Activated T-cell treated with anti-CD3 and anti-CD28 coated beads, Interleukin-2, amount 50 U/mL, for 24 hours (primary cell): ENCODE measurements around the gene ANKS1B.

ENCODE experiments used
- DNase-seq: peaks from one replicate; pipeline ENCODE4 v3.0.0-alpha.2; 2020
- H3K27ac Mint-ChIP-seq: 2 replicates; pipeline ENCODE4 v1.8.0; 2020; ENCODE audit warnings: mild to moderate bottlenecking, mixed read lengths
- H3K27me3 Mint-ChIP-seq: 2 replicates; pipeline ENCODE4 v1.8.0; 2020; ENCODE audit warnings: mixed read lengths
- H3K36me3 Mint-ChIP-seq: 2 replicates; pipeline ENCODE4 v1.8.0; 2020; ENCODE audit warnings: low read depth, mixed read lengths
- H3K4me1 Mint-ChIP-seq: 2 replicates; pipeline ENCODE4 v1.8.0; 2020; ENCODE audit warnings: low read depth, mixed read lengths
- H3K4me3 Mint-ChIP-seq: 2 replicates; pipeline ENCODE4 v1.8.0; 2020; ENCODE audit warnings: mild to moderate bottlenecking, moderate library complexity, mixed read lengths
- H3K9me3 Mint-ChIP-seq: 2 replicates; pipeline ENCODE4 v1.8.0; 2020; ENCODE audit warnings: mixed read lengths

The ANKS1B gene

GRCh38 chr12:99454539-99455172 lies 530.1 kb downstream of the ANKS1B start:
- H3K27me3 Mint-ChIP-seq, result no peaks in the 10 kb centered on the region

GRCh38 chr12:99453836-99454538 lies 530.7 kb downstream of the ANKS1B start:
- H3K9me3 Mint-ChIP-seq, result peaks cover 22% of the 10 kb centered on the region
- DNase-seq, result no peak
- no peaks in the 10 kb centered on the region for H3K27me3 Mint-ChIP-seq

More at GRCh38 chr12:99454539-99455172, 530.1 kb downstream of the ANKS1B start:
- no peak overlapping the region for H3K4me3 Mint-ChIP-seq
- DNase-seq, result no peak
- no peaks in the 10 kb centered on the region for H3K36me3 Mint-ChIP-seq
- peaks cover 20% of the 10 kb centered on the region for H3K9me3 Mint-ChIP-seq
- H3K27ac Mint-ChIP-seq, result no peak overlapping the region
- H3K4me1 Mint-ChIP-seq, result no peaks in the 10 kb centered on the region

DNA sequence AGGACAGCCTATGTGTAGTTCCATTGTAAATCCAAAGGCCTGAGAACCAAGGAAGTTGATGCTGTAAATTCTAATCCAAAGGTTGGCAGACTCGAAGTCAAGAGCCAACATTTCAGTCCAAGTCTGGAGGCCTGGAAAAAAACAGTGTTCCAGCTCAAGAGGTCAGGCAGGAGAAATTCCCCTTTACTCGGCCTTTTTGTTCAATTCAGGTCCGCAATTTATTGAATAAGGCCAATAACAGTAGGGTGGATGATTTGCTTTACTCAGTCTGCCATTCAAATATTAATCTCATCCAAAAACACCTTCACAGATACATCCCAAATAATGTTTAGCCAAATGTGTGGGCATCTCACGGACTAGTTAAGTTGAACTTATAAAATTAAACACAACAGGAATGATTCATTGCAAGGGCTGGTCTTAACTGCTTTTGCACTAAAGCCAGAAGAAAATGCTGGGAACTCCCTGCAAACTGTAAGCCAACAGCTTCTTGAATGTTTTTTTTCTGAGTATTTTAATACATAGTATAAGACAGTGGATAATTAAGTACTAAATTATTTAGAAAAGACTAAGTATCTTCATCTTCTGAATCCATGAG lies 534.6 kb downstream of the ANKS1B start:
- no peak for DNase-seq
- no peaks in the 10 kb centered on the region for H3K36me3 Mint-ChIP-seq
- H3K27ac Mint-ChIP-seq, result no peak overlapping the region
- peaks cover 16% of the 10 kb centered on the region for H3K9me3 Mint-ChIP-seq
- H3K4me1 Mint-ChIP-seq, result no peaks in the 10 kb centered on the region
- H3K27me3 Mint-ChIP-seq, result no peaks in the 10 kb centered on the region
- no peak overlapping the region for H3K4me3 Mint-ChIP-seq

More at GRCh38 chr12:99453836-99454538, 530.7 kb downstream of the ANKS1B start:
- no peaks in the 10 kb centered on the region for H3K36me3 Mint-ChIP-seq
- no peak overlapping the region for H3K27ac Mint-ChIP-seq
- H3K4me3 Mint-ChIP-seq, result no peak overlapping the region
- no peaks in the 10 kb centered on the region for H3K4me1 Mint-ChIP-seq

- H3K4me3 Mint-ChIP-seq, result no peak overlapping the region
- H3K27ac Mint-ChIP-seq, result no peak overlapping the region
- no peak for DNase-seq
- peaks cover 13% of the 10 kb centered on the region for H3K9me3 Mint-ChIP-seq
- no peaks in the 10 kb centered on the region for H3K36me3 Mint-ChIP-seq
- H3K27me3 Mint-ChIP-seq, result no peaks in the 10 kb centered on the region
- H3K4me1 Mint-ChIP-seq, result no peaks in the 10 kb centered on the region
These were observed 539.8 kb downstream of the ANKS1B start for GRCh38 chr12:99444859-99445316.

DNA sequence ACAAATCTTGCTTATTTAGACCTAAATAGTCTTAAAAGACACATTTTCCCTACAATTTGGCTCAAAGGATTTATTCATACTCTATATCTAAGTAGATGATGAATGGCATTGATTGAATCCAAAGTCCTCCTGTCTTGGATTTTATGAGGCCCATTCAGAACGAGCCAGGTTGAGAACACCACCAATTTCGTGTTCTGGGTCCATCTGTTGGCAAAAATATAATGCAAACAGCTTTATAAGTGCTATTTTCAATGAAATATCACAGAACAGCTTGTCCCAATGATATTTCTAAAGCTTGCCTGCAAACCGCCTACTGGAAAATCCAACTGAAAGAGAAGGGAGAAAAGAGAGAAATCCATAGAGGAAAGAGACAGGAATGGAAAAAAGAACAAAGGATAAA lies 542.0 kb downstream of the ANKS1B start:
- Mint-ChIP-seq H3K9me3 (peaks cover 4% of the 10 kb centered on the region), H3K4me1 (no peaks in the 10 kb centered on the region), H3K27ac (no peak overlapping the region), H3K27me3 (no peaks in the 10 kb centered on the region), H3K4me3 (no peak overlapping the region), H3K36me3 (no peaks in the 10 kb centered on the region)
- no peak for DNase-seq

DNA sequence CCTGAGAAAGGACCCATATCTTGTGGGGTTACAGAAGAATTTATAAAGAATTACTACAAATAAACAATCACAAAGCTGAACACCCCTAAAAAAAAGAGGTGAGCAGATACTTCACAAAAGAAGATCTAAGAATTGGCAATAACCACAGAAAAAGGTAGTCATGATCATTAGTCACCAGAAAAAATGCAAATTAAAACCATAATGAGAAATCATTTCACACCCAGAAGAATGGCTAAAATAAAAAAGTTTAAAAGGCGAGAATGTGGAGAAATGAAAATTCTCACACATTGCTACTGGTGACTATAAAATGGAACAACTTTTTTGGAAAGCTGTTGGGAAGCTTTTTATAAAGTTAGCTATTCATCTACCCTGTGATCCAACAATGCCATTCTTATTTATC lies 545.3 kb downstream of the ANKS1B start:
- Mint-ChIP-seq H3K27ac (no peak overlapping the region), H3K27me3 (no peaks in the 10 kb centered on the region), H3K4me3 (no peak overlapping the region), H3K4me1 (no peaks in the 10 kb centered on the region), H3K9me3 (peaks cover 2% of the 10 kb centered on the region), H3K36me3 (no peaks in the 10 kb centered on the region)
- DNase-seq, result no peak

DNA sequence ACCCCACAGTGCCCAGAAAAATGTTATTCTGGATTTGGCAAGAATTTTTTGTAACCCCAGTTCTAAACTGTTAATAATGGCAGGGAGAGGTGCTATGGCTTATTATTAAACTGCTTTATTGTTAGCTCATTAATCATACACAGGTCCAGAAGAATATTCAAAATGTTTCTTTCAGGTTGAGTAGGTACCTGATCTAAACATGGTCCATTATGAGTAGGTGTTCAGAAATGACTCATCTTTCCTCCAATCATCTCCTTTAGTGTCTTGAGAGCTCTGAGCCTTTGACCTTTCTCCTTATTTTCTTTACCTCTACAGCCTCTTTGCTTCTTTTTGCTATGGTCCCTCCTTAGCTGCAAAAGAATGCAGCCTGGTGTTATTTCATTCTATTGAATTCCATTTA lies 548.2 kb downstream of the ANKS1B start:
- no peak for DNase-seq
- Mint-ChIP-seq H3K36me3 (no peaks in the 10 kb centered on the region), H3K4me1 (no peaks in the 10 kb centered on the region), H3K4me3 (no peak overlapping the region), H3K27ac (no peak overlapping the region), H3K9me3 (peaks cover 6% of the 10 kb centered on the region), H3K27me3 (no peaks in the 10 kb centered on the region)

- DNase-seq, result no peak
- Mint-ChIP-seq H3K4me1 (no peaks in the 10 kb centered on the region), H3K36me3 (no peaks in the 10 kb centered on the region), H3K9me3 (peaks cover 6% of the 10 kb centered on the region), H3K27me3 (no peaks in the 10 kb centered on the region), H3K4me3 (no peak overlapping the region), H3K27ac (no peak overlapping the region)
These were observed 549.5 kb downstream of the ANKS1B start for GRCh38 chr12:99435095-99435791.

DNA sequence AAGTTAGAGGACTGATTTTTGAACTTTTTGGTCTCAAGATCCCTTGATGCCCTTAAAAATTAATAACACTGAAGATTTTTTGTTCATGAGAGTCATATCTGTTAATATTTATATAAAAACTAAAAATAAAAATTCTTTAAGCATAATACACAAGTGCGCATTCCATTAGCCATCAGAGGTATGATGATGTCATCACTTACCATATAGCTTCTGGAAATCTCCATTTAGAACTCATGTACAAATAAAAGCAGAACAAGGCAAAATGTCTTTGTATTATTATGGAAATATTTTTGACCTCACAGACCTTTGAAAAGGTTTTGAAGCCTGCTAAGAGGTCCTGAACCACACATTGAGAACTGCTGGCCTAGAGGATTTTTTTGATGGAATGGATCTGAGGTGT lies 551.6 kb downstream of the ANKS1B start:
- Mint-ChIP-seq H3K27ac (no peak overlapping the region), H3K9me3 (peaks cover 4% of the 10 kb centered on the region), H3K4me1 (no peaks in the 10 kb centered on the region), H3K4me3 (no peak overlapping the region), H3K36me3 (no peaks in the 10 kb centered on the region), H3K27me3 (no peaks in the 10 kb centered on the region)
- DNase-seq, result no peak

DNA sequence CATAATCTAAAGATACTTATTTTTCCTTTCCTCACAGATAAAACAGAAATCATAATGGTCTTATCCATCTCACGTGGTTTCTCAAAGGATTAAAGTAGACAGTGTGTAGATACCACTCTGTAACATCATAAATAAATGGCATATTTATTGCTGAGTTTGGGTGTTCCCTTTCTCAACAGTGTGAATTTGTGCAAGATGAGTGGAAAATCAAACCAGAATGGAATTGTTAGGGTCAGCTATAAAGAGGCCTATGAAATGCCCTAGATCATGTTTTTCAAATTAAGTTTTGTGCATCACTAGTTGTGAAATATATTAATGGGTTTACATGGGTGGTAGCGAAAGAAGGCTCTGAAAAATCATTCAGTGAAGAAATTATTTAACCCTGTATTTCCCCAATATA lies 553.5 kb downstream of the ANKS1B start:
- no peak overlapping the region for H3K4me3 Mint-ChIP-seq
- no peaks in the 10 kb centered on the region for H3K4me1 Mint-ChIP-seq

DNA sequence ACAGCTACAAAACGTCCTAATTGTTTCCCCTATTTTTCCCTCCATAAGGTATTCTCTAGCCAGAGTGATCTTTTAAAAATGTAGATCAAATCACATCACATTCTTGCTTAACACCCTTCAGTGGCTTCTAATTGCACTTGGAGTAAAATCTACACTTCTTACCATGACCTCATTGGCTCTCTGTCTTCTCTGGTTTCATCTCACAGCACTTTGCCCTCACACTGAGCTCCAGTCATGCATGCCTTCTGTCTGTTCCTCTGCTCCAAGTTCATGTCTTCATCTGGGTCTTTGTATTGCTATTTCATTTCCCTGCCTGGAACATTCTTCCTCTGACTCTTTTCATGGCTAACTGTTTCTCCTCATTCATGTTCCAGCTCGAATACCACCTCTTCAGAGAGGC lies 557.6 kb downstream of the ANKS1B start:
- H3K9me3 Mint-ChIP-seq, result peaks cover 6% of the 10 kb centered on the region
- no peaks in the 10 kb centered on the region for H3K36me3 Mint-ChIP-seq
- no peaks in the 10 kb centered on the region for H3K4me1 Mint-ChIP-seq
- no peak for DNase-seq
- H3K27ac Mint-ChIP-seq, result no peak overlapping the region
- H3K4me3 Mint-ChIP-seq, result no peak overlapping the region
- no peaks in the 10 kb centered on the region for H3K27me3 Mint-ChIP-seq

More for the DNA sequence above, 553.5 kb downstream of the ANKS1B start:
- no peaks in the 10 kb centered on the region for H3K27me3 Mint-ChIP-seq
- H3K27ac Mint-ChIP-seq, result no peak overlapping the region
- no peaks in the 10 kb centered on the region for H3K36me3 Mint-ChIP-seq
- H3K9me3 Mint-ChIP-seq, result peaks cover 10% of the 10 kb centered on the region
- no peak for DNase-seq

GRCh38 chr12:99418379-99418778 lies 566.4 kb downstream of the ANKS1B start:
- H3K4me3 Mint-ChIP-seq, result no peak overlapping the region
- no peaks in the 10 kb centered on the region for H3K27me3 Mint-ChIP-seq
- no peak overlapping the region for H3K27ac Mint-ChIP-seq
- H3K9me3 Mint-ChIP-seq, result no peaks in the 10 kb centered on the region
- no peaks in the 10 kb centered on the region for H3K36me3 Mint-ChIP-seq
- DNase-seq, result no peak
- no peaks in the 10 kb centered on the region for H3K4me1 Mint-ChIP-seq

- no peaks in the 10 kb centered on the region for H3K36me3 Mint-ChIP-seq
- DNase-seq, result no peak
- H3K27ac Mint-ChIP-seq, result no peak overlapping the region
- H3K9me3 Mint-ChIP-seq, result peaks cover 12% of the 10 kb centered on the region
- H3K4me3 Mint-ChIP-seq, result no peak overlapping the region
- H3K4me1 Mint-ChIP-seq, result no peaks in the 10 kb centered on the region
- H3K27me3 Mint-ChIP-seq, result no peaks in the 10 kb centered on the region
These were observed 571.0 kb downstream of the ANKS1B start for GRCh38 chr12:99413751-99414150.

DNA sequence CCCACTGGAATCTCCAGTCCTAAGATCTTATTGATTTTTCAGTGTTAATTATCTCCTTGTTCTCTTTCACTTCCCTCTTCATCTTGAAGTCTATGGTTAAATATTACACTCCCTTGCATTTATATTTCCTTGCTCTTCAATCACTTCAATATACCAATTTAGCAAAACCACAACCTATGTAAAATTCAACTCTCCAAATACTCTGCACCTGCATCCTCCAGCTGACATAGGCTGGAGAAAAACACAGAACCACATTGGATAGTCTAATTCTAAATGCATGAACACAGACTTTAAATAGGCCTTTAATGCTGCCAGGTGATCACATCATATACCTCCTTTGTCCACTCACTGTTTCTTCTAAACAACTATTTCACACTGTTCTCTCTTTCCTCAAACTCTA lies 591.0 kb downstream of the ANKS1B start:
- Mint-ChIP-seq H3K27me3 (no peaks in the 10 kb centered on the region), H3K4me1 (no peaks in the 10 kb centered on the region), H3K4me3 (no peak overlapping the region), H3K9me3 (no peaks in the 10 kb centered on the region), H3K36me3 (no peaks in the 10 kb centered on the region), H3K27ac (no peak overlapping the region)
- no peak for DNase-seq
